ENCODE results near the gene SPTB.

DNA sequence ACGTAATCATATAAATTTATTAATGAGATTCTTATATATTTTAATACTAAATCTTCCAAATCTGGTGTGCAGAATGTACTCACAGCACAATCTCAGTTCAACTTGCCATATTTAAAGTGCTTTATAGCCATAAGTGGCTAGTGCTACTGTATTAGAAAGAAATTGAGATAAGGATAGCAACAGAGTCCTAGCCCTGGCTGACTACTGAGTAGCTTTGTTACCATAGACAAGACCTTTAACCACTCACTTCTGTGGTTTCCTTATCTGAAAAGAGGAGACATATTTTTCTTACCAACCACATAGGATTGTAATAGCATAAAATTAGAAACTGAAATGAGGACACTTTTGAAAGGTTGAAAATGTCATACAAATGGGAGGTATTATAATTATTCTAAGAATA lies 32.6 kb upstream of the SPTB start:
- TF ChIP-seq, protein P1, sequence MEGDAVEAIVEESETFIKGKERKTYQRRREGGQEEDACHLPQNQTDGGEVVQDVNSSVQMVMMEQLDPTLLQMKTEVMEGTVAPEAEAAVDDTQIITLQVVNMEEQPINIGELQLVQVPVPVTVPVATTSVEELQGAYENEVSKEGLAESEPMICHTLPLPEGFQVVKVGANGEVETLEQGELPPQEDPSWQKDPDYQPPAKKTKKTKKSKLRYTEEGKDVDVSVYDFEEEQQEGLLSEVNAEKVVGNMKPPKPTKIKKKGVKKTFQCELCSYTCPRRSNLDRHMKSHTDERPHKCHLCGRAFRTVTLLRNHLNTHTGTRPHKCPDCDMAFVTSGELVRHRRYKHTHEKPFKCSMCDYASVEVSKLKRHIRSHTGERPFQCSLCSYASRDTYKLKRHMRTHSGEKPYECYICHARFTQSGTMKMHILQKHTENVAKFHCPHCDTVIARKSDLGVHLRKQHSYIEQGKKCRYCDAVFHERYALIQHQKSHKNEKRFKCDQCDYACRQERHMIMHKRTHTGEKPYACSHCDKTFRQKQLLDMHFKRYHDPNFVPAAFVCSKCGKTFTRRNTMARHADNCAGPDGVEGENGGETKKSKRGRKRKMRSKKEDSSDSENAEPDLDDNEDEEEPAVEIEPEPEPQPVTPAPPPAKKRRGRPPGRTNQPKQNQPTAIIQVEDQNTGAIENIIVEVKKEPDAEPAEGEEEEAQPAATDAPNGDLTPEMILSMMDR (IDR thresholded peaks at IDR 0.05; ENCODE audit: borderline replicate concordance, extremely low read depth, low read length, poor library complexity, severe bottlenecking): no peak
- no peak for TF ChIP-seq EZH2 (IDR thresholded peaks at IDR 0.05; ENCODE audit: borderline replicate concordance, low read depth, low read length, severe bottlenecking)

Measured in DND-41 (cell line).